GM21576 (cell line): Measurements from ENCODE around the gene RAB7A.
"Not testable (repeated sequence)": the region's sequence is repeated elsewhere in the genome, so short reads cannot be mapped to it uniquely, and the experiment has no call there.

ENCODE experiments used
- ATAC-seq: cut with Tn5 transposase; IDR thresholded peaks from one replicate; pipeline ENCODE4 v1.9.1; 2021; ENCODE audit warnings: mild to moderate bottlenecking, moderate library complexity; ENCODE audit not compliant: unreplicated experiment

RAB7A gene

GRCh38 chr3:128749561-128749960 is 23.6 kb downstream of the RAB7A start:
- not testable (repeated sequence) for ATAC-seq

- no peak for ATAC-seq
Measured at GRCh38 chr3:128753715-128754114, 27.7 kb downstream of the RAB7A start.

GRCh38 chr3:128760042-128760441 is 34.1 kb downstream of the RAB7A start:
- no peak for ATAC-seq

- ATAC-seq: no peak
Measured at GRCh38 chr3:128760881-128761280, 34.9 kb downstream of the RAB7A start.

GRCh38 chr3:128761392-128761791 is 35.4 kb downstream of the RAB7A start:
- no peak for ATAC-seq

- no peak for ATAC-seq
Measured at GRCh38 chr3:128763967-128764366, 38.0 kb downstream of the RAB7A start.

GRCh38 chr3:128764863-128765262 is 38.9 kb downstream of the RAB7A start:
- ATAC-seq: no peak

- no peak for ATAC-seq
Measured at GRCh38 chr3:128767094-128767750, 41.2 kb downstream of the RAB7A start.

- no peak for ATAC-seq
Measured at GRCh38 chr3:128768471-128768870, 42.5 kb downstream of the RAB7A start.

- no peak for ATAC-seq
Measured at GRCh38 chr3:128770387-128770786, 44.4 kb downstream of the RAB7A start.

- not testable (repeated sequence) for ATAC-seq
Measured at GRCh38 chr3:128773189-128773588, 47.2 kb downstream of the RAB7A start.

- ATAC-seq: not testable (repeated sequence)
Measured at GRCh38 chr3:128773592-128773991, 47.6 kb downstream of the RAB7A start.

GRCh38 chr3:128775241-128775640 is 49.3 kb downstream of the RAB7A start:
- ATAC-seq: no peak

- no peak for ATAC-seq
Measured at GRCh38 chr3:128775906-128776542, 50.0 kb downstream of the RAB7A start.

- no peak for ATAC-seq
Measured at GRCh38 chr3:128780101-128780837, 54.3 kb downstream of the RAB7A start.

GRCh38 chr3:128781164-128781563 is 55.2 kb downstream of the RAB7A start:
- ATAC-seq: no peak

- no peak for ATAC-seq
Measured at GRCh38 chr3:128782282-128783146, 56.5 kb downstream of the RAB7A start.

- no peak for ATAC-seq
Measured at GRCh38 chr3:128783774-128784173, 57.8 kb downstream of the RAB7A start.

GRCh38 chr3:128784232-128784631 is 58.2 kb downstream of the RAB7A start:
- no peak for ATAC-seq

- ATAC-seq: no peak
Measured at GRCh38 chr3:128784843-128785242, 58.9 kb downstream of the RAB7A start.

GRCh38 chr3:128786434-128787020 is 60.5 kb downstream of the RAB7A start:
- ATAC-seq: no peak
